Fibroblast of lung (primary cell): ENCODE data around the gene SMPD3. TPM values are rescaled to one million over a fixed set of nuclear protein-coding genes. Genes with fewer than 3 reads are reported as not detected.

Experiments used
- DNase-seq, 2 donors: peaks; one replicate each; pipeline versions ENCODE4 v3.0.0 to v3.0.0-alpha.2; 2010; ENCODE audit warnings: low read depth in 2 of 2
- H2AFZ ChIP-seq: 2 replicates; pipeline ENCODE4 v1.5.1; 2012; ENCODE audit warnings: low read length, control low read depth, inconsistent platforms
- H3K27ac ChIP-seq: 2 replicates; pipeline ENCODE4 v1.5.1; 2011; ENCODE audit warnings: low read length, control low read depth; ENCODE audit not compliant: insufficient read depth
- H3K27me3 ChIP-seq: 2 replicates; pipeline ENCODE4 v1.5.1; 2011; ENCODE audit warnings: mild to moderate bottlenecking, low read length; ENCODE audit not compliant: control insufficient read depth, insufficient read depth
- H3K36me3 ChIP-seq: 2 replicates; pipeline ENCODE4 v1.5.1; 2011; ENCODE audit warnings: low read length; ENCODE audit not compliant: control insufficient read depth, insufficient read depth
- H3K4me1 ChIP-seq: 2 replicates; pipeline ENCODE4 v1.5.1; 2011; ENCODE audit warnings: low read length; ENCODE audit not compliant: control insufficient read depth, insufficient read depth; ENCODE audit errors: extremely low read depth
- H3K4me2 ChIP-seq: 2 replicates; pipeline ENCODE4 v1.5.1; 2011; ENCODE audit warnings: low read length, control low read depth; ENCODE audit not compliant: insufficient read depth; ENCODE audit errors: extremely low read depth
- H3K4me3 ChIP-seq, 4 experiments: fragments of 200-600 bp in 1 of 4; sonication (generic) in 1 of 4; replicated peaks in 1 of 4; 2 replicates each; pipeline ENCODE4 v1.5.1; 2011 to 2016; ENCODE audit warnings: low read length in 4 of 4, low read depth in 3 of 4, mild to moderate bottlenecking in 3 of 4, control low read depth in 2 of 4, inconsistent platforms in 1 of 4, mixed read lengths in 1 of 4; ENCODE audit not compliant: insufficient read depth in 1 of 4; ENCODE audit errors: control extremely low read depth in 1 of 4
- H3K79me2 ChIP-seq: 2 replicates; pipeline ENCODE4 v1.5.1; 2012; ENCODE audit warnings: mild to moderate bottlenecking, low read length, inconsistent platforms; ENCODE audit not compliant: control insufficient read depth, insufficient read depth
- H3K9ac ChIP-seq: 2 replicates; pipeline ENCODE4 v1.5.1; 2011; ENCODE audit warnings: mild to moderate bottlenecking, low read length, control low read depth; ENCODE audit not compliant: insufficient read depth
- H3K9me3 ChIP-seq: 2 replicates; pipeline ENCODE4 v1.5.1; 2012; ENCODE audit warnings: low read depth, low read length; ENCODE audit not compliant: control insufficient read depth, insufficient read depth
- H4K20me1 ChIP-seq: 2 replicates; pipeline ENCODE4 v1.5.1; 2011; ENCODE audit warnings: low read length; ENCODE audit not compliant: control insufficient read depth, insufficient read depth; ENCODE audit errors: extremely low read depth
- CTCF ChIP-seq, 2 donors: IDR thresholded peaks in 1 of 2; conservative IDR thresholded peaks in 1 of 2; 1 replicate in 1 of 2; 2 replicates in 1 of 2; pipeline ENCODE4 v1.5.1; 2011 to 2012; ENCODE audit warnings: low read length in 2 of 2, control low read depth in 1 of 2, inconsistent platforms in 1 of 2, low read depth in 1 of 2, mild to moderate bottlenecking in 1 of 2
- EZH2 ChIP-seq: IDR thresholded peaks from 2 replicates; pipeline ENCODE4 v1.5.1; 2012; ENCODE audit warnings: low read length, control low read depth, mild to moderate bottlenecking; ENCODE audit errors: missing control alignments
- polyA plus RNA-seq, 2 donors: library from polyadenylated mRNA; depleted of rRNA in 1 of 2; stranded (reverse) in 1 of 2; unstranded in 1 of 2; fragments of >200 nt; gene quantifications; 2 replicates each; pipeline ENCODE4 v1.2.1, GENCODE V29; 2011 to 2012; ENCODE audit warnings: missing spikeins in 1 of 2
- total RNA-seq: library from RNA; depleted of rRNA; stranded (reverse); fragments of >200 nt; gene quantifications from 2 replicates; pipeline ENCODE4 v1.2.1, GENCODE V29; 2014

The SMPD3 gene
- total and polyA plus RNA-seq, 2 donors (not counting 1 experiment from before 2014, with no cell fraction given) = under 0.01 to 0.08 TPM

DNA sequence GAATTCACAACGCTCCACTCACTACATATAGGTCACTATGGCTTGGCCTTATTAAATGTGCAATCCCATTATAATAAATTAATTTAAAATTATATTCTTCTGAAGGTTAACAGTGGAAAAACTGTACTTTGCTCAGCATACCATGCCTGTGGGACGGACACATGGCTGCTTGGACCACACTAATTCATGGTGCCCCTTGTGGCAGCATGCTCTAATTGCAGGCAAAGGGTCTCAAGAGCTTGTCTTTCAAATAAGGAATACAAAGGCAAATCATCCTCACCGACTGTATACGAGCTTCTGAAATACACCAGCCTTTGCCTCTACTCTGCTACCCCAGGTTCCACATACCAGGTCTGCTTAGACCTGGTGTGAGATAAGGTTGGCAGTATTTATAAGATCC lies 11.7 kb downstream of the SMPD3 start:
- no peaks in the 10 kb centered on the region for H3K79me2 ChIP-seq
- H3K4me1 ChIP-seq = no peaks in the 10 kb centered on the region
- DNase-seq = no peak
- no peak overlapping the region for H3K9ac ChIP-seq
- no peaks in the 10 kb centered on the region for H3K9me3 ChIP-seq
- no peak overlapping the region for H3K4me3 ChIP-seq
- no peak overlapping the region for H3K27ac ChIP-seq
- peak in 1 of 2 donors; percentile 22 for TF ChIP-seq CTCF (conservative IDR thresholded peaks at IDR 0.05 in 1 of 2, IDR thresholded peaks at IDR 0.05 in 1 of 2; ENCODE audit: low read depth in 1 of 2, low read length in 2 of 2)
- TF ChIP-seq EZH2 = no peak
- H3K27me3 ChIP-seq = peaks cover 2% of the 10 kb centered on the region
- H2AFZ ChIP-seq = no peak overlapping the region
- H4K20me1 ChIP-seq = no peaks in the 10 kb centered on the region
- no peak overlapping the region for H3K4me2 ChIP-seq
- no peaks in the 10 kb centered on the region for H3K36me3 ChIP-seq

GRCh38 chr16:68434624-68435210 lies 13.6 kb downstream of the SMPD3 start:
- Histone ChIP-seq H3K79me2 (no peaks in the 10 kb centered on the region), H3K4me1 (no peaks in the 10 kb centered on the region), H3K4me3 (no peak overlapping the region), H2AFZ (no peak overlapping the region), H3K27ac (no peak overlapping the region), H3K9me3 (no peaks in the 10 kb centered on the region), H3K36me3 (no peaks in the 10 kb centered on the region), H3K9ac (no peak overlapping the region), H3K4me2 (no peak overlapping the region), H4K20me1 (no peaks in the 10 kb centered on the region), H3K27me3 (peaks cover 2% of the 10 kb centered on the region)
- no peak for DNase-seq
- TF ChIP-seq CTCF (conservative IDR thresholded peaks at IDR 0.05 in 1 of 2, IDR thresholded peaks at IDR 0.05 in 1 of 2; ENCODE audit: low read depth in 1 of 2, low read length in 2 of 2) (no peak), EZH2 (no peak)

- DNase-seq = no peak
- no peaks in the 10 kb centered on the region for H3K79me2 ChIP-seq
- TF ChIP-seq EZH2 = no peak
- TF ChIP-seq CTCF (conservative IDR thresholded peaks at IDR 0.05 in 1 of 2, IDR thresholded peaks at IDR 0.05 in 1 of 2; ENCODE audit: low read depth in 1 of 2, low read length in 2 of 2) = no peak
- H2AFZ ChIP-seq = no peak overlapping the region
- no peaks in the 10 kb centered on the region for H3K4me1 ChIP-seq
- no peaks in the 10 kb centered on the region for H3K9me3 ChIP-seq
- H3K4me3 ChIP-seq = no peak overlapping the region
- H4K20me1 ChIP-seq = no peaks in the 10 kb centered on the region
- H3K27ac ChIP-seq = no peak overlapping the region
- H3K4me2 ChIP-seq = no peak overlapping the region
- peaks cover 6% of the 10 kb centered on the region for H3K27me3 ChIP-seq
- H3K9ac ChIP-seq = no peak overlapping the region
- H3K36me3 ChIP-seq = no peaks in the 10 kb centered on the region
Measured at GRCh38 chr16:68433316-68433715, 15.0 kb downstream of the SMPD3 start.
